GM18511 (cell line): ENCODE results near the gene CPZ.
"Not testable (repeated sequence)": the region's sequence is repeated elsewhere in the genome, so short reads cannot be mapped to it uniquely, and the experiment has no call there.

Experiments
- ATAC-seq: cut with Tn5 transposase; IDR thresholded peaks from one replicate; pipeline ENCODE4 v1.9.1; 2021; ENCODE audit warnings: mild to moderate bottlenecking, moderate library complexity; ENCODE audit not compliant: unreplicated experiment

Gene CPZ

GRCh38 chr4:8556341-8557150 lies 36.0 kb upstream of the CPZ start:
- no peak for ATAC-seq

GRCh38 chr4:8557151-8558076 lies 35.2 kb upstream of the CPZ start:
- ATAC-seq = no peak

GRCh38 chr4:8558080-8558960 lies 34.2 kb upstream of the CPZ start:
- ATAC-seq = no peak

- no peak for ATAC-seq
Measured at GRCh38 chr4:8559011-8559410, 33.6 kb upstream of the CPZ start.

GRCh38 chr4:8559524-8560264 lies 32.9 kb upstream of the CPZ start:
- ATAC-seq = no peak

GRCh38 chr4:8560265-8561047 lies 32.1 kb upstream of the CPZ start:
- ATAC-seq = no peak

GRCh38 chr4:8564595-8564994 lies 28.0 kb upstream of the CPZ start:
- no peak for ATAC-seq

GRCh38 chr4:8568068-8568668 lies 24.4 kb upstream of the CPZ start:
- no peak for ATAC-seq

DNA sequence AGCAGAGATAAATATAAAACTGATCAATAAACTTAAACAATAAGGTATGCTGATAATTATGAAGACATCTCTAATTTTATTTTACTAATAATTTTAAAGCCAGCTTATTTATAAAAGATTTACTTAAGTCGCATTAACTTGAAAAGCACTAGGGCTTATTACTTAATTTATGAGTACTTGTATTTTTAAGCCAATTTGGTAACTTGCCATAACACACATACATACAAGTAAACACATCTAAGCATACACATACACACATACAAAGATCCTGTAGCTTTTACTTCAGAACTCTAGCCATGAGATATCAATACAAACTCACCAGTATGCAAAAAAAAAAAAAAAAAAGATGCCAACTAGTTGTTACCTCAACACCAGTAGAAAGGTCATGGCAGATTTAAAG lies 22.4 kb upstream of the CPZ start:
- ATAC-seq = no peak

DNA sequence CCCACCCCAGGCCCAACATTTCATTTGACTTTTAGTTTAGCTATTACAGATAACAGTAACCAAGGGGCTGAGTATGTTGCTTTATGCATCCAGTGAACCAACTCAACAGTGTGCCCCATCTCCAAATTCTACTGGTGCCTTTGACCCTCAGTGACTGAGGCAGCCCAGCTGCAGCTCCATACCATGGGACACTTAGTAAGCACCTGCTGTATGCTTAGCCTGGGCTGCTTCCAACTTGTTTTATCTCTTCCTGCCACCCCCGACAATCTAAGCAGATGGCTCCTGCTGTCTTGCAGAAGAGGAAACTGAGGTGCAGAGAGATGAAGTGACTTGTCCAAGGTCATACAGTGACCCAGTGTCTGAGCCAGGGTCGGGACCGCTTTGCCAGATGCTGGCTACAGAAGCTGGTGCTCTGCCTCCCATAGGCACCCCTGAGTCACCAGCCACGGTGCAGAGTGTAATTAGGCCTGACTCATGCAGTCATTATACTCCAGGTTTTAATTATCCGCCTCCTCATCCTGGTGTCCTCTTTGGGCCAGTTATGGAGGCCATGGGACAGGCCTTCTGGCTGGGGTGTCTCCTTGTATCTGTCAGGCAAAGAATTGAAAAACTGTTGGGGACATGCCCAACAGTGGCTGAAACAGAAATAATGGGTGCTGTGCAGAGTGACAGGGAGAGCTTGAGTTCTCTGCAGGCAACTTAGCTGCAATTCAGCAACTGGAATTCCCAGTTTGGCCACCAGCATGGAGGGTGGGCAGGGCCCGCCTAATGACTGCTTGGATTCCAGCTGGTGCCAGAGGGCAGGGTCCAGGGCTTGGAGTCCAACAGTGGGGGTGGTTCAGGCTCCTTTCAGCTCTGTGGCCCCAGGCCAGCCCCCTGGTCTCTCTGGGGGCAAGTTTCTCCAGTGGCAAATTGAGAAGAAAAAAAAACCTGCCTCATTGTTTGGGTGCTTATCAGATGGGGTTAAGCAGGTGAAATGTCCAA lies 20.6 kb upstream of the CPZ start:
- ATAC-seq = no peak

DNA sequence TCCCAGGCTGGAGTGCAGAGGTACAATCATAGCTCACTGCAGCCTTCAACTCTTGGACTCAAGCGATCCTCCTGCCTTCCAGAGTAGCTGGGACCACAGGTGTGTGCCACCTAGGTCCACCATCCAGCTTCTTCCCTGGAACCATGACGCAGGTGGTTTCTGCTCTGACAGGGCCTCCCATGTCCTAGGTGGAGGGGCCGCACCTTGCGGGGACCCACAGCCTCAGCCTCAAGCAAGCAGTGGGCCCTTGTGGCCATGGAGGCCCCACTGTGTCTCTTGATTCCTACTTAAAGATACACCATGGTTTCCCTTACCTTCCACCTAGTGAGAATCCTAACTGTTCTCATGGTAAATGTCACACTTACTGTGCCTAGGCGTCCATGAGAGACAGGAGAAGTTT lies 19.3 kb upstream of the CPZ start:
- ATAC-seq = no peak

- no peak for ATAC-seq
Measured at GRCh38 chr4:8574796-8575370, 17.7 kb upstream of the CPZ start.

DNA sequence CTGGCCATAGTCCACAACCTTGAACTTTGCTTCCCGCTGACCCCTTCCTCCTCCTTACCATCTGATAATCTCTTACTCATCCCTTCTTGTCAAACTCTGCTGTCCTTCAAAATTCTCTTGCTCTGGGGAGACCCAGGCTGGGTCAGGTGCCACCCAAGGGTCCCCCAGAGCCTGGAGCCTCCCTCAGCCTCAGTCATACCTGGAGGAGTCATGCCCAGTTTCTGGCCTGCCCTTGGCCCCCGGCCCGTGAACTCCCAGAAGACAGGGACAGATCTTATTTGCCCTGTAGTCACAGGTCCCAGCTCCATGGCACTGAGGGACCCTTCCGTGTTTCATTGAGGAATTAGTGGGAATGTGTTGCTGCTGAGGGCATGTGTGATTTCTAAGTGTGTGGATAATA lies 17.1 kb upstream of the CPZ start:
- ATAC-seq = no peak

DNA sequence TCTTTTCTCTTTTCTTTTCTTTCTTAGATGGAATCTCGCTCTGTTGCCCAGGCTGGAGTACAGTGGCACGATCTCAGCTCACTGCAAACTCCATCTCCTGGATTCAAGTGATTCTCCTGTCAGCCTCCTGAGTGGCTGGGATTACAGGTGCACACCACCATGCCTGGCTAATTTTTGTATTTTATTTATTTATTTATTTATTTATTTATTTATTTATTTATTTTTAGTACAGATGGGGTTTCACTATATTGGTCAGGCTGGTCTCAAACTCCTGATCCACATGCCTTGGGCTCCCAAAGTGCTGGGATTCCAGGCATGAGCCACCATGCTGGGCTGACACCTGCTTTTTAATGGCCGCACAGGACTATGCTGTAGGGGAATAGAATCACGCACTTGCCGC lies 16.0 kb upstream of the CPZ start:
- ATAC-seq = not testable (repeated sequence)

- no peak for ATAC-seq
Measured at GRCh38 chr4:8577046-8577445, 15.5 kb upstream of the CPZ start.

DNA sequence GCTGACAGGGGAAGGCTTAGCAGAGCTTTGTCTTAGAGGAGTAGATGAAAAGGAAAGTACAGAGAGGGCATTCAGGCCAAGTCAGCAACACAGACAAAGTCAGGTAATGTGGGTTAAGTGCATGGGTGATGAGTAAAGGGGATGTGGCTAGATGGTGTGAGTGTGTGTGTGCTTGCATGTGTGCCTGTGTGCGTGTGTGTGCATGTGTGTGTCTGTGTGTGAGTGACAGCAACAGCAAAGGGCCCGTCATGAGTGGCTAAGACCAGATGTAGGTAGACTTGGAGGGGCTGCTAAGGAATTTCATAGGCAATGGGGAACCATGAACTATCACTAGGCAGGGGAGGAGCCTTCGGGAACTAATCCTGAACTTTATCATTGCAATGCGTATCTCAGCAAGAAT lies 14.6 kb upstream of the CPZ start:
- no peak for ATAC-seq

DNA sequence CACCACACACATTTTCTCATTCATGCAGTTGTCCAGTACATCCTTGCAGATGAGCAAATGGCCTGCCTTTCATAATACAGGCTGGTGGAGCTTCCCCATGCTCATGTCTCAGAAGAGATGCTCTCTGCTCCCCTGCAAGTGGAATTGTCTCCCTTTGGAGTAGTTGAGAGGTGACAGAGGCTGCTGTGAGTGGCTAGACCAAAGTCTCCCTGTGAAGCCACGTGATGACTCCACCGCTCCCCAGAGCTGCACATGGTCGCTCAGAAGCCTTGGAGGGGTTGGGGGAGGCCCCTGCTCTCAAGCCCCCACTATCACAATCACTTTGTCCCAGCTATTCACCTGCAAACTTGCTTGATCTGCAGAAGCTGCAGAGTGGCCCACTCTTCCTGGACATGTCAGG lies 13.8 kb upstream of the CPZ start:
- ATAC-seq = no peak
